ENCODE data around the gene IL23A.
"Not testable (repeated sequence)": the region's sequence is repeated elsewhere in the genome, so short reads cannot be mapped to it uniquely, and the experiment has no call there.

Gene IL23A

GRCh38 chr12:56334490-56334793, 4.2 kb upstream of the IL23A start:
- DNase-seq (ENCODE audit: low read depth) = no peak
- H3K4me3 ChIP-seq (ENCODE audit: low read length) = peak overlapping the region; percentile 75
- no peak for TF ChIP-seq CTCF (conservative IDR thresholded peaks at IDR 0.05; ENCODE audit: low read depth, low read length)

GRCh38 chr12:56335527-56335926, 3.2 kb upstream of the IL23A start:
- DNase-seq (ENCODE audit: low read depth); H3K4me3 ChIP-seq (ENCODE audit: low read length): not testable (repeated sequence)

GRCh38 chr12:56336361-56337167, 2.1 kb upstream of the IL23A start:
- no peak overlapping the region for H3K4me3 ChIP-seq (ENCODE audit: low read length)

GRCh38 chr12:56337753-56338251, 882 bp upstream of the IL23A start:
- no peak for DNase-seq (ENCODE audit: low read depth)
- H3K4me3 ChIP-seq (ENCODE audit: low read length) = no peak overlapping the region
- no peak for TF ChIP-seq CTCF (conservative IDR thresholded peaks at IDR 0.05; ENCODE audit: low read depth, low read length)

More at GRCh38 chr12:56336361-56337167, 2.1 kb upstream of the IL23A start:
- no peak for TF ChIP-seq CTCF (conservative IDR thresholded peaks at IDR 0.05; ENCODE audit: low read depth, low read length)
- DNase-seq (ENCODE audit: low read depth) = no peak

- no peak for DNase-seq (ENCODE audit: low read depth)
- no peak overlapping the region for H3K4me3 ChIP-seq (ENCODE audit: low read length)
- TF ChIP-seq CTCF (conservative IDR thresholded peaks at IDR 0.05; ENCODE audit: low read depth, low read length) = no peak
Measured at GRCh38 chr12:56339158-56339422, 406 bp downstream of the IL23A start.

- no peak for TF ChIP-seq CTCF (conservative IDR thresholded peaks at IDR 0.05; ENCODE audit: low read depth, low read length)
- no peak for DNase-seq (ENCODE audit: low read depth)
- H3K4me3 ChIP-seq (ENCODE audit: low read length) = no peak overlapping the region
Measured at GRCh38 chr12:56341616-56342015, 2.9 kb downstream of the IL23A start.

- not testable (repeated sequence) for DNase-seq (ENCODE audit: low read depth); H3K4me3 ChIP-seq (ENCODE audit: low read length)
Measured at GRCh38 chr12:56342290-56342689, 3.6 kb downstream of the IL23A start.

- H3K4me3 ChIP-seq (ENCODE audit: low read length) = no peak overlapping the region
- no peak for TF ChIP-seq CTCF (conservative IDR thresholded peaks at IDR 0.05; ENCODE audit: low read depth, low read length)
- no peak for DNase-seq (ENCODE audit: low read depth)
Measured at GRCh38 chr12:56346675-56347074, 8.0 kb downstream of the IL23A start.

GRCh38 chr12:56347255-56347654, 8.6 kb downstream of the IL23A start:
- H3K4me3 ChIP-seq (ENCODE audit: low read length); DNase-seq (ENCODE audit: low read depth): not testable (repeated sequence)

All from retinal pigment epithelial cell (primary cell).